ENCODE measurements around the gene CD59. TPM values are rescaled to one million over a fixed set of nuclear protein-coding genes. Genes with fewer than 3 reads are reported as not detected.
"Not testable (repeated sequence)": the region's sequence is repeated elsewhere in the genome, so short reads cannot be mapped to it uniquely, and the experiment has no call there.

The CD59 gene
- total RNA-seq, 2 experiments from 2014 or later = 97.2 to 97.4 TPM

DNA sequence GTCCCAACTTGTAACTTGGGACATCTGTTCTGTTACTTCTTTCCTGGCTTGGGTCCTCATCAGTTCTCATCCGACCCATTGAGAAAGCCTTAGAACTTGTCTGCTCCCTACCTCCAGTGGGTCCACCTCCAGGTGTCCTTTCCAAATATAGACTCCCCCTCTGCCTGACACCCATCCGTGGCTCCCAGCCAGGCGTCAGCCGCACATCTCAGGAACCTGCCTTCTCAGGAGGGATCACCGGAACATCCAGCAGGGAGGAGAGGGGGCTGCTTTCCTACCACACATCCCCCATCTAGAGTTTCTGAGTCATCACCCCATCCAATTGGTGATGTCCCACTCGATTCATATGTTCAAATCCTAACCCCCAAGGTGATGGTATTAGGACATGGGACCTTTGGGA lies 72.1 kb downstream of the CD59 start:
- no peaks in the 10 kb centered on the region for H3K36me3 Mint-ChIP-seq (ENCODE audit: low read depth)
- ChIA-PET CTCF (interaction anchor here (1.5 kb wide), 1 partner anchor 29 kb away, joined by 5 read pairs; no protein-coding TSS in a partner anchor), POLR2A (no interaction called here)
- no peak overlapping the region for H3K27ac Mint-ChIP-seq
- H3K9me3 Mint-ChIP-seq = no peaks in the 10 kb centered on the region
- no peak overlapping the region for H3K4me3 Mint-ChIP-seq
- H3K4me1 Mint-ChIP-seq = no peaks in the 10 kb centered on the region
- no peak for DNase-seq
- peaks cover 3% of the 10 kb centered on the region for H3K27me3 Mint-ChIP-seq

DNA sequence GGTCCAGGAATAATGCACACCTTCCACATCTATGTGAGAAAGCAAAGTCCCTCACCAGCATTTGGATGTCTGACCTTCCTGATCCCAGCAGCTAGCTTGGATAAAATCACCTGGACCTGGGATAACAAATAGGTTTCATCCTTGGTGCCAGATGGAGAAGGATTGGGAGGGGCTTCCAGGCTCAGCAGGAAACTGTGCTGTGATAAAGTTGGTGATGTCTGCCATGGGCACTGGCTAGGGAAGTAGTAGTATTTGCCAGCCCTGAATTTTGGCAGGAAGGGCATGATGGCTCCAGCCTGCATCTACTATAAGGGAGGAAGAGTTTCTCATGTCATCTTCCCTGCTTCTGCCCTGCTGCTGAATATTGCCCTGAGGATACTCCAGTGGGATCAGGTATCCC lies 73.1 kb downstream of the CD59 start:
- Mint-ChIP-seq H3K4me1 (no peaks in the 10 kb centered on the region), H3K9me3 (no peaks in the 10 kb centered on the region), H3K27ac (no peak overlapping the region), H3K36me3 (ENCODE audit: low read depth) (no peaks in the 10 kb centered on the region), H3K4me3 (no peak overlapping the region), H3K27me3 (peaks cover 3% of the 10 kb centered on the region)
- POLR2A ChIA-PET = no interaction called here
- CTCF ChIA-PET = no interaction called here
- DNase-seq = no peak

DNA sequence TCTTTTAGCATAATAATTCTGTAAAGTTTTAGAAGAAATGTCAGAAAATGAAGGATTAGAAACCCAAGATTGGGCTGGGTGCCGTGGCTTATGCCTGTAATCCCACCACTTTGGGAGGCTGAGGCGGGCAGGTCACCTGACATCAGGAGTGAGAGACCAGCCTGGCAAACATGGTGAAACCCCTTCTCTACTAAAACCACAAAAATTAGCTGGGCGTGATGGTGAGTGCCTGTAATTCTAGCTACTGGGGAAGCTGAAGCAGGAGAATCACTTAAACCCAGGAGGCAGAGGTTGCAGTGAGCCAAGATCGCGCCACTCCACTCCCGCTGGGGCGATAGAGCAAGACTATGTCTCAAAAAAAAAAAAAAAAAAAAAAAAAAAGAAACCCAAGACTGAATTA lies 74.7 kb downstream of the CD59 start:
- CTCF ChIA-PET = interaction anchor here (0.6 to 1.2 kb wide), 2 partner anchors 9 to 45 kb away, joined by 3 to 4 read pairs; no protein-coding TSS in a partner anchor
- H3K4me3 Mint-ChIP-seq, H3K4me1 Mint-ChIP-seq: not testable (repeated sequence)

DNA sequence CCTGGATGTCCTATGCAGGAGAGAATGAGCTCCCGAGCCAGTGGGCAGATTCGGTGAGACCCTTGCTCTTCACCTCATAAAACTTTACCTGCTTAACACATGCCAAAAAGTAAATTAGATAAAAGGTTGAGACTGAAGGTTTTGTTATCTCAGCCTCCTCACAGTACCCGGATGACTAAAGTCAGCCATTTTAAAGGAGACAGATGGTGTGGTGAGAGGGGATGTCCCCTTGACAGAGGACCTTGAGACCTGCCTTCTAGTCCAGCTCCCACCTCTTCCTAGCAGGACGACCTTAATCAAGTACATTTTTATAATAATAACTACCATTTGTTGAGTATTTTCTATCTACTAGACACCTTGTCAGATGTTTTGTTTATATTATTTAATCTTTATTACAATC lies 75.3 kb downstream of the CD59 start:
- POLR2A ChIA-PET = interaction anchor here (0.7 kb wide), 1 partner anchor 256 kb away, joined by 7 read pairs; no protein-coding TSS in a partner anchor
- CTCF ChIA-PET = interaction anchor here (1.2 kb wide), 1 partner anchor 9 kb away, joined by 4 read pairs; no protein-coding TSS in a partner anchor

More for the DNA sequence above, 74.7 kb downstream of the CD59 start:
- H3K27me3 Mint-ChIP-seq; H3K9me3 Mint-ChIP-seq; DNase-seq; H3K36me3 Mint-ChIP-seq (ENCODE audit: low read depth); H3K27ac Mint-ChIP-seq; POLR2A ChIA-PET: not testable (repeated sequence)

DNA sequence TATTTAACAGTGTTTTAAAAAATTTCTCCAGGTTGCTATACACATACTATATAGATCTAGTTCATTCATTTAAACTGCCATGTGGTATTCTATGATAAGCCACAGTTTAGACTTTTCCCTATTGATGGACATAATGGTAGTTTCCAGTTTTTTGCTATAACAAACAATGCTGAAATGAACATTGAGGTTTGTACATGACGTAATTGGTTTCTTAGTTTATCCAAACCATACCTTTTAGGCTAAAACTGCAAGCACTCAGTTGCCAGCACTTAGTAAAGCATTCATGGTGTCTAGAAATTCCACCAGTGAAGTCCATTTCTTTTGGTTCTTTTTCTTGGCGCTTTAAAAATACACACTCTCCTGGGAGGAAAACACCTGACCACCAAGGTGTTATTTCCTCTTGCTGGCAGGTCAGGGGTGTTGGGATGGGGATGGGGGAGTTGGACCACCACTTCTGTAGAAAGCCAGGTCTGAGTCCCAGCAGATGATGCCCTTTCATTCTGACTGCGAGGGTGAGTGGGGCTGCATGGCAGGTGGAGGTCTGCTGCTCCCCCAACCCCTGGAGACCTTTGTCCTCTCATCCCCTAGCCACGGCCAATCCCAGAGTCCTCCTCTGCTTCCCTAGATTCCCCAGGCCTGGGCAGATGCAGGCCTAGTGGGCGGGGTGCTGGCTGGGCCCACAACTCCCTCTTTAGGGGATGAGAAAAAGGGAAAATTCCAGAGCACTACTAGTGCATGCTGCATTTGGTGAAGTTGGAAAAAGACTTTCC lies 76.7 kb downstream of the CD59 start:
- DNase-seq = no peak
- Mint-ChIP-seq H3K27me3 (peaks cover 3% of the 10 kb centered on the region), H3K4me1 (no peaks in the 10 kb centered on the region), H3K27ac (no peak overlapping the region), H3K9me3 (no peaks in the 10 kb centered on the region), H3K36me3 (ENCODE audit: low read depth) (no peaks in the 10 kb centered on the region), H3K4me3 (no peak overlapping the region)
- POLR2A ChIA-PET = no interaction called here
- CTCF ChIA-PET = no interaction called here

More for the DNA sequence above, 75.3 kb downstream of the CD59 start:
- H3K4me1 Mint-ChIP-seq = no peaks in the 10 kb centered on the region
- H3K9me3 Mint-ChIP-seq = no peaks in the 10 kb centered on the region
- H3K36me3 Mint-ChIP-seq (ENCODE audit: low read depth) = no peaks in the 10 kb centered on the region
- DNase-seq = no peak
- peaks cover 3% of the 10 kb centered on the region for H3K27me3 Mint-ChIP-seq
- no peak overlapping the region for H3K4me3 Mint-ChIP-seq
- H3K27ac Mint-ChIP-seq = no peak overlapping the region

DNA sequence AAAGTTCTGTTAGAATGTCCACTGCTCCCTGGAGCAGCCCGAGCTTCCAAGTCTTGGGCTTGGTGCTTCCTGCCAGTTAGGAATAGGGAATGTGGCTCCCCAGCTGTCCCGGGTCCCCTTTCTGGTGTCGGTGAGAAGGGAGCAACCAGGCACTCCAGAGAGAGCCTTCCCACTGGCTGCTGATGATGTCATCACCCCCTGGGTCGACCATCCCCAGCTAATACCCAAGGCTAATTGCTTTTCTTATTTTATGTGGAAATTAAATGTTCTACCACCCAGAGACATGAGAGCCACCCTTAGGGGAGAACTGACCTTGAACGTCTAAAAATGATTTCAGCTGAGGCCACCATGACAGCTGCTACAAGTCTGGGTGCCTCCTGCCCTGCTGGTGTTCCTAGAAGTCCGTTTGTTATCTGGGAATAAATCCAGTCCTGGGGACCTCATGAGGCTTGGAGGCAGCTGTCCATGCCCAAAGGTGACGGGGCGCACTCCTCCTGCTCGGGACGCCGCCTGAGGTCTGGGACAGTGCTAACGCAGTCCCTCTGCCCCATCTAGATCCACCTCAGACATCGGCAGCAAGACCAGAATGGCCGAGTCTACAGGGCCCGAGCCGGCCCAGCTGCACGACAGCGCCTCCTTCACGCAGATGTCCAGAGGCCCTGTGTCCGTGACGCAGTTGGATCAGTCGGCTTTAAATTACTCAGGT lies 77.9 kb downstream of the CD59 start:
- ChIA-PET CTCF (no interaction called here), POLR2A (no interaction called here)
- Mint-ChIP-seq H3K27me3 (peaks cover 2% of the 10 kb centered on the region), H3K36me3 (ENCODE audit: low read depth) (no peaks in the 10 kb centered on the region), H3K27ac (no peak overlapping the region), H3K4me3 (no peak overlapping the region), H3K9me3 (no peaks in the 10 kb centered on the region), H3K4me1 (no peaks in the 10 kb centered on the region)
- no peak for DNase-seq

DNA sequence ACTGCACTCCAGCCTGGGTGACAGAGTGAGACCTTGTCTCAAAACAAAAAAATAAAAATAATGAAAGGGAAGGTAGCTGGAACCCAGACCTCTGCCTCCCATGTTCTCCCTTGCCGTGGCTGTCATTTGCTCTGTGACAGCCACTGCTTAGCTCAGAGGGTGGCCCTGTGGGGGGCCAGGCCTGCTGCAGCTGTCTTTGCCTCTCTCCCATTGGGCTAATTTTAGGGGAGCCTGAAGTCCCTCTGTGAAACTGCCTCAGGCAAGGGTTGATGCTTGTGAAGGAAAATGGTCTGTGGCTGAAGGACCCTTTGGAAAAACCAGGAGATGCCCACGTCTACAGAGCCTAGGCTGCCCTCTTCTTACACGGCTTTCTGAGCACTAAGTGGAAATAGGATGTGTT lies 78.5 kb downstream of the CD59 start:
- Mint-ChIP-seq H3K9me3 (no peaks in the 10 kb centered on the region), H3K27me3 (no peaks in the 10 kb centered on the region), H3K4me1 (no peaks in the 10 kb centered on the region), H3K36me3 (ENCODE audit: low read depth) (no peaks in the 10 kb centered on the region), H3K27ac (no peak overlapping the region), H3K4me3 (no peak overlapping the region)
- ChIA-PET CTCF (no interaction called here), POLR2A (no interaction called here)
- DNase-seq = no peak

DNA sequence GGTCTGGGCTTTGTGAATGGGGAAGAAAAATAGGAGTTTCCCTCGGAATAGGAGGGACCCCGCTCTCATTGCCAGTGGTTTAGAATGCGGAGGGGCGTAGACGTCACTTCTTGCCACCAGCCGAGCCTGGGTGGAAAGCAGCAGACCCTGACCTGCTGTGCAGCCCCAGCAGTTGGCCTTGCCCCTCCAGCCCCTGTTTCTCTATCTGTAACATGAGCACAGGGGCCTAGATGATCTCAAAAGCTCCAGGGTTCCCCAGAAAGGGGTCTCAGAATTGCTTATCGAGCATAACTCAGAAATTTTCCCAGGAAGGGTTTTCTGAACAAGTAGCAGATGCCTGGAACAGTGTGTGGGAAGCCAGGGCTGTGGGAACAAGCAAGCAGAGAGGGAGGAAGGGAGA lies 79.5 kb downstream of the CD59 start:
- H3K27ac Mint-ChIP-seq = no peak overlapping the region

DNA sequence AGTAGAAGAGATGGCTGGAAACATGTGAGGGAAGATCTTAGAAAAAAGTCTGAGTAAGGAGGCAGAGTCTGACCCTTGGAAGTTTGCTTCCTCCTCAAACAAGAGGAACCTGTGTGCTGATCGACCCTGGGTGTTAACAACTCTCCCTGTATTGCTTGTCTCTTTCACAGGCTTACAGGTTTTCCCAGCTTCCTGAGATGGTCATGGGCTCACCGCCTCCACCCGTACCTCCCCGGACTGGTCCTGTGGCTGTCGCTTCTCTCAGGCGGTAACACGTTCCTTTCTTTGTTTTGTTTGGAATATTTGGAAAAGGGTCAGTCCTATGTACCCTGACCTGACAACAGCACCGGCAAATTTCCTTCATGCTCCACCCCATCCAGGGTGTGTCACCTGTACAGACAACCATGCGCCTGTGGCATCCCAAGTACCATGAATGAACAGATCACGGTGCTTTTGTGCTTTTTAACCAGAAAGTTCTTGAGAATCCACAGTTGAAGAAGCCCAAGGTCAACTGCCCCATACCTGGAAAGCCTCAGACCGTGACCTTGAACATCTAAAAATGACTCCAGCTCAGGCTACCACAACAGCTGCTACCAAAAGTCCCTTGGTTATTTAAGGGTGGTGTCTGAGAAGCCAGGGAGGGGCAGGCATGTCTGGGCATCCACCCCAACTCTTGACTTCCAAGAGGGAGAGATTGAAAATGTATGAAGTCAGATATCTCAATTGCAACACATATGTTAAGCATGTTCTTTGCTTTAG lies 80.2 kb downstream of the CD59 start:
- ChIA-PET CTCF (no interaction called here), POLR2A (no interaction called here)
- Mint-ChIP-seq H3K36me3 (ENCODE audit: low read depth) (no peaks in the 10 kb centered on the region), H3K27ac (no peak overlapping the region), H3K4me1 (no peaks in the 10 kb centered on the region), H3K27me3 (no peaks in the 10 kb centered on the region), H3K4me3 (no peak overlapping the region), H3K9me3 (no peaks in the 10 kb centered on the region)
- DNase-seq = no peak

More for the DNA sequence above, 79.5 kb downstream of the CD59 start:
- no peak for DNase-seq
- no peaks in the 10 kb centered on the region for H3K27me3 Mint-ChIP-seq
- H3K4me3 Mint-ChIP-seq = no peak overlapping the region
- no peaks in the 10 kb centered on the region for H3K9me3 Mint-ChIP-seq
- POLR2A ChIA-PET = no interaction called here
- no peaks in the 10 kb centered on the region for H3K36me3 Mint-ChIP-seq (ENCODE audit: low read depth)
- CTCF ChIA-PET = no interaction called here
- no peaks in the 10 kb centered on the region for H3K4me1 Mint-ChIP-seq

DNA sequence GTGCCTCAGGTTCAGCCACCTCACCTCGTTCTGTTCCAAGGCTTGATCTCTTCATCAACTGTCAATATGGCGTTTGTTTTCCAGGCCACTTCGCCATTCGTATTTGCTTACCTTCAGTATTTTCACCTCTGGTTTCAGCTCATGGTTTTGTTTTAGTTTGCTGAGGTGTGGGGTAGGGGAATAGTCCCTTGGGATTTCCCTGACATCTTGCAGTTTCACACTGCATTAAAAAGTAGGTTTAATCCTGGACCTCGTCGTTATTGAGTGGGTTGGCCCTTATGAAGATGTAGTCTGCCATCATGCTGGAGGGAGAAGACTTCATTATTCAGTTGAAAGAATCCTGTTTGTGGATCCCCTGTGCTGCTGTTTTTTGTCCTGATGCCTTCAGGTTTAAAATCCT lies 81.6 kb downstream of the CD59 start:
- no peaks in the 10 kb centered on the region for H3K4me1 Mint-ChIP-seq
- peaks cover 1% of the 10 kb centered on the region for H3K27me3 Mint-ChIP-seq
- no peaks in the 10 kb centered on the region for H3K9me3 Mint-ChIP-seq
- CTCF ChIA-PET = no interaction called here
- H3K36me3 Mint-ChIP-seq (ENCODE audit: low read depth) = no peaks in the 10 kb centered on the region
- H3K4me3 Mint-ChIP-seq = no peak overlapping the region
- H3K27ac Mint-ChIP-seq = no peak overlapping the region
- no peak for DNase-seq
- POLR2A ChIA-PET = no interaction called here

Other genes starting within 250 kb of the CD59 start
- gene C11orf91, start 35.6 kb downstream of the CD59 start, total RNA-seq = under 1 TPM; 0.25 to 0.27 TPM
- 10 to 100 TPM; 22.7 to 24.2 TPM for gene FBXO3, start 38.1 kb upstream of the CD59 start, total RNA-seq
- not detected for gene LMO2, start 155.7 kb upstream of the CD59 start, total RNA-seq